Measurements from ENCODE around the gene CELF5. TPM values are rescaled to one million over a fixed set of nuclear protein-coding genes. Genes with fewer than 3 reads are reported as not detected.

The CELF5 gene
- total and polyA plus RNA-seq, 7 donors = under 0.01 to 1.1 (median 0.37) TPM; not detected in 1

DNA sequence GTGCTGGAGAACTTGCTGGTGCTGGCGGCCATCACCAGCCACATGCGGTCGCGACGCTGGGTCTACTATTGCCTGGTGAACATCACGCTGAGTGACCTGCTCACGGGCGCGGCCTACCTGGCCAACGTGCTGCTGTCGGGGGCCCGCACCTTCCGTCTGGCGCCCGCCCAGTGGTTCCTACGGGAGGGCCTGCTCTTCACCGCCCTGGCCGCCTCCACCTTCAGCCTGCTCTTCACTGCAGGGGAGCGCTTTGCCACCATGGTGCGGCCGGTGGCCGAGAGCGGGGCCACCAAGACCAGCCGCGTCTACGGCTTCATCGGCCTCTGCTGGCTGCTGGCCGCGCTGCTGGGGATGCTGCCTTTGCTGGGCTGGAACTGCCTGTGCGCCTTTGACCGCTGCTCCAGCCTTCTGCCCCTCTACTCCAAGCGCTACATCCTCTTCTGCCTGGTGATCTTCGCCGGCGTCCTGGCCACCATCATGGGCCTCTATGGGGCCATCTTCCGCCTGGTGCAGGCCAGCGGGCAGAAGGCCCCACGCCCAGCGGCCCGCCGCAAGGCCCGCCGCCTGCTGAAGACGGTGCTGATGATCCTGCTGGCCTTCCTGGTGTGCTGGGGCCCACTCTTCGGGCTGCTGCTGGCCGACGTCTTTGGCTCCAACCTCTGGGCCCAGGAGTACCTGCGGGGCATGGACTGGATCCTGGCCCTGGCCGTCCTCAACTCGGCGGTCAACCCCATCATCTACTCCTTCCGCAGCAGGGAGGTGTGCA, 45.3 kb upstream of the CELF5 start:
- H3K4me3 ChIP-seq = peak overlapping the region in 1 of 4 donors; percentile 18
- TF ChIP-seq EP300 (IDR thresholded peaks at IDR 0.05) = no peak
- TF ChIP-seq POLR2AphosphoS5 (IDR thresholded peaks at IDR 0.05) = no peak
- no peak for TF ChIP-seq POLR2A (IDR thresholded peaks at IDR 0.05)
- H3K27me3 ChIP-seq = no peaks in the 10 kb centered on the region
- H3K9me3 ChIP-seq = no peaks in the 10 kb centered on the region
- no peaks in the 10 kb centered on the region for H3K4me1 ChIP-seq
- peak overlapping the region in 1 of 4 donors; percentile 46 for H3K27ac ChIP-seq
- intact Hi-C loops (cut with DNase I) = no loop called here
- H3K36me3 ChIP-seq = no peaks in the 10 kb centered on the region
- WGBS, 2 donors = 52 to 84% methylated on average over 52 of the region's 52 CpGs
- DNase-seq = no peak

DNA sequence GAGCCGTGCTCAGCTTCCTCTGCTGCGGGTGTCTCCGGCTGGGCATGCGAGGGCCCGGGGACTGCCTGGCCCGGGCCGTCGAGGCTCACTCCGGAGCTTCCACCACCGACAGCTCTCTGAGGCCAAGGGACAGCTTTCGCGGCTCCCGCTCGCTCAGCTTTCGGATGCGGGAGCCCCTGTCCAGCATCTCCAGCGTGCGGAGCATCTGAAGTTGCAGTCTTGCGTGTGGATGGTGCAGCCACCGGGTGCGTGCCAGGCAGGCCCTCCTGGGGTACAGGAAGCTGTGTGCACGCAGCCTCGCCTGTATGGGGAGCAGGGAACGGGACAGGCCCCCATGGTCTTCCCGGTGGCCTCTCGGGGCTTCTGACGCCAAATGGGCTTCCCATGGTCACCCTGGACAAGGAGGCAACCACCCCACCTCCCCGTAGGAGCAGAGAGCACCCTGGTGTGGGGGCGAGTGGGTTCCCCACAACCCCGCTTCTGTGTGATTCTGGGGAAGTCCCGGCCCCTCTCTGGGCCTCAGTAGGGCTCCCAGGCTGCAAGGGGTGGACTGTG, 44.6 kb upstream of the CELF5 start:
- Histone ChIP-seq H3K4me1 (peaks cover 0 to 2% (median under 1%) of the 10 kb centered on the region in 4 donors), H3K9me3 (no peaks in the 10 kb centered on the region), H3K36me3 (no peaks in the 10 kb centered on the region), H3K27ac (no peak overlapping the region), H3K4me3 (peak overlapping the region in 1 of 4 donors; percentile 18), H3K27me3 (no peaks in the 10 kb centered on the region)
- intact Hi-C loops (cut with DNase I) = no loop called here
- TF ChIP-seq, protein P1, sequence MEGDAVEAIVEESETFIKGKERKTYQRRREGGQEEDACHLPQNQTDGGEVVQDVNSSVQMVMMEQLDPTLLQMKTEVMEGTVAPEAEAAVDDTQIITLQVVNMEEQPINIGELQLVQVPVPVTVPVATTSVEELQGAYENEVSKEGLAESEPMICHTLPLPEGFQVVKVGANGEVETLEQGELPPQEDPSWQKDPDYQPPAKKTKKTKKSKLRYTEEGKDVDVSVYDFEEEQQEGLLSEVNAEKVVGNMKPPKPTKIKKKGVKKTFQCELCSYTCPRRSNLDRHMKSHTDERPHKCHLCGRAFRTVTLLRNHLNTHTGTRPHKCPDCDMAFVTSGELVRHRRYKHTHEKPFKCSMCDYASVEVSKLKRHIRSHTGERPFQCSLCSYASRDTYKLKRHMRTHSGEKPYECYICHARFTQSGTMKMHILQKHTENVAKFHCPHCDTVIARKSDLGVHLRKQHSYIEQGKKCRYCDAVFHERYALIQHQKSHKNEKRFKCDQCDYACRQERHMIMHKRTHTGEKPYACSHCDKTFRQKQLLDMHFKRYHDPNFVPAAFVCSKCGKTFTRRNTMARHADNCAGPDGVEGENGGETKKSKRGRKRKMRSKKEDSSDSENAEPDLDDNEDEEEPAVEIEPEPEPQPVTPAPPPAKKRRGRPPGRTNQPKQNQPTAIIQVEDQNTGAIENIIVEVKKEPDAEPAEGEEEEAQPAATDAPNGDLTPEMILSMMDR (IDR thresholded peaks at IDR 0.05) = no peak
- TF ChIP-seq EP300 (IDR thresholded peaks at IDR 0.05) (no peak), POLR2AphosphoS5 (IDR thresholded peaks at IDR 0.05) (no peak), POLR2A (IDR thresholded peaks at IDR 0.05) (no peak)
- DNase-seq = no peak
- WGBS, 2 donors = 53 to 86% methylated on average over 31 of the region's 31 CpGs

DNA sequence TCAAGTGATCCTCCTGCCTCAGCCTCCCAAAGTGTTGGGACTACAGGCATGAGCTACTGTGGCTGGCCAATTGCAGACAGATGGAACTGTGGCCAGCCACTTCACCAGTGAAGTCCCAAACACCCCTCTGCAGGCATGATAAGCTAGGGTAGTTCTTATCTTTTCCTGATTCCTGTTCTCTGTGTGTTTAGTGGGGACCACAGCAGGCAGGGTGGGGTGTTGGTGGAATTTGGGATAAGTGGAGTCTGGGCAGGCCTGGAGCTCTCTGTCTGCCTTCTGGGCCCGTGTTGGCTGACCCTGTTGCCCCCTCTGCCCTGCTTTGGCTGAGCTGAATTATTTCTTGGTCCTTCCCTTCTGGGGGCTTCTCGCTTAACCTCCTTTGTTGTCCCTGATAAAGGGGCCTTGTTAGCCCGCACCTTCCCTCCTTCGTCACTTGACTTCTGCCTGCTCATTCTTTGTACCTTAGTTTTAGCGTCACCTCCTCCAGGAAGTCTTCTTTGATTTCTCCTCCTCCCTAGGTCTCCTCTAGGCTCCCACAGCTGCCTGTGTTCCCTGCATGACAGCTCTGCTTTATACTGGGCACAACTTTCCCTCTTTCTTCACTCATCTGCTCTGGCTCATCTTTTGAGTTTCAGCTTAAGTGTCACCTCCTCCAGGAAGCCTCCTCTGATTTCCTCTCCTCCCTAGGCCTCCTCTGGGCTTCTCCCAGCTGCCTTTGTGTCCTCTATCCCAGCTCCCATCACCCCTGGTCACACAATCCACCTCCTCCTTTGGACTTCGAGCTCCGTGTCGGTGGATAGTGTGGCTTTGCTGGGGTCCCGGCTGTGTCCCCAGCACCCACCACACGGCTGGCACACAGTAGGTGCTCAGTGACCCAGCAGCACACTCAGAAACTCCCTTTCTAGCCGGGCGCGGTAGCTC, 40.5 kb upstream of the CELF5 start:
- Histone ChIP-seq H3K27me3 (no peaks in the 10 kb centered on the region), H3K27ac (no peak overlapping the region), H3K9me3 (no peaks in the 10 kb centered on the region), H3K4me3 (no peak overlapping the region), H3K36me3 (no peaks in the 10 kb centered on the region), H3K4me1 (peaks cover 0 to 34% (median 25%) of the 10 kb centered on the region in 4 donors)
- WGBS, 2 donors = 73 to 78% methylated on average over 13 of the region's 13 CpGs
- DNase-seq = no peak
- TF ChIP-seq, protein P1 (IDR thresholded peaks at IDR 0.05) = no peak
- TF ChIP-seq POLR2AphosphoS5 (IDR thresholded peaks at IDR 0.05) = no peak
- no peak for TF ChIP-seq EP300 (IDR thresholded peaks at IDR 0.05)
- TF ChIP-seq POLR2A (IDR thresholded peaks at IDR 0.05) = no peak
- intact Hi-C loops (cut with DNase I) = no loop called here

DNA sequence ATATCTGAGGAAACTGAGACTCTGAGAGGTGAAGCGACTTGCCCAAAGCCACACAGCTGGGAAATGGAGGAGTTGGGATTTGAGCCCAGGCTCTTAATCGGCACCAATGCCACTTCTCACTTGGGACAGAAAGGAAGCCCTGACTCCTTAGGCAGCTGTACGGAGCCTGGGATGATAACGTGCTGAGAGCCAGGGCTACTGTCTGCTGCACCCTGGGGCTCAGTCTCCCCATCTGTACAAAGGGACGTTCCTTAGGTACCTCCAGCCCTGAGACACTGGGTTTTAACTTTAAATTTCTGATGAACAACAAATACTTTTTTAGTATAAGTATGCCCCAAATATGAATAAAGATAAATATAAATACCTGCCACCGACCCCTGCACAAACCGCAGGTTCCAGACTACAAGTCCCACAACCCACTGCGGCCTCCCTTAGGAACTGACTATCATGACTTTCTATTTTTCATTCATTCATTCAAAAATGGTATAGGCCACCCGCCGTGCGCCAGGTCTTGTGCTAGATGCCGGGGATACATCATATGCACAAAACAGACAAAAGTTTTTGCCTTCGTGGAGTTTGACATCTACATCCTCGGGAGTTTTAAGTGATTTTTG, 39.5 kb upstream of the CELF5 start:
- peak overlapping the region; percentile 81 to 90 (median 84) for H3K27ac ChIP-seq
- DNase-seq = peak; percentile 84
- TF ChIP-seq, protein P1 (IDR thresholded peaks at IDR 0.05) = no peak
- TF ChIP-seq POLR2AphosphoS5 (IDR thresholded peaks at IDR 0.05) = no peak
- no peak for TF ChIP-seq POLR2A (IDR thresholded peaks at IDR 0.05)
- no peak for TF ChIP-seq EP300 (IDR thresholded peaks at IDR 0.05)

More for the DNA sequence above, 39.5 kb upstream of the CELF5 start:
- Histone ChIP-seq H3K4me3 (peak overlapping the region; percentile 81 to 99 (median 97)), H3K27me3 (no peaks in the 10 kb centered on the region), H3K4me1 (peaks cover 0 to 34% (median 25%) of the 10 kb centered on the region in 4 donors), H3K36me3 (no peaks in the 10 kb centered on the region), H3K9me3 (no peaks in the 10 kb centered on the region)
- WGBS, 2 donors = 16 to 24% methylated on average over 14 of the region's 14 CpGs
- intact Hi-C loops (cut with DNase I) = no loop called here

Measured in sigmoid colon (tissue), 7 donors.